HepG2 (cell line): ENCODE measurements around the gene LGALS9. TPM values are rescaled to one million over a fixed set of nuclear protein-coding genes. Genes with fewer than 3 reads are reported as not detected.

Source experiments
- ATAC-seq: fragments of 200-7000 bp; cut with Tn5 transposase; 3 replicates; pipeline ENCODE4 v1.9.1; 2020; ENCODE audit warnings: mild to moderate bottlenecking, moderate library complexity
- BruUV-seq: library from RNA; stranded (reverse); fragments of 400-500 nt; replicated peaks from 2 replicates; lab custom pipeline; 2021; lab: Mats Ljungman, UMichigan
- CTCF ChIA-PET: fragments of 300-600 bp; formaldehyde crosslinking; extraction: SDS; loops from one replicate; lab custom pipeline; 2021; ENCODE audit warnings: low total read pairs, inconsistent platforms, low intra/inter-chr PET ratio; lab: Yijun Ruan, JAX
- POLR2A ChIA-PET: fragments of 350-600 bp; sonication (Branson Sonifier 250); formaldehyde crosslinking; loops from one replicate; lab custom pipeline; 2020; ENCODE audit warnings: antibody characterized with exemption, inconsistent platforms; lab: Yijun Ruan, JAX
- DNase-seq: peaks from one replicate; pipeline ENCODE4 v3.0.0-alpha.2; 2015; ENCODE audit warnings: low spot score
- FAIRE-seq: peaks from 3 replicates; lab custom pipeline; 2011; peaks lifted over from hg19 to GRCh38; lab: Jason Lieb, UNC
- H2AFZ ChIP-seq: one replicate; pipeline ENCODE4 v1.6.1; 2011; ENCODE audit warnings: low read length, inconsistent platforms
- H3K27ac ChIP-seq: fragments of 300-600 bp; 3 replicates; pipeline ENCODE4 v1.8.0; 2011; ENCODE audit warnings: mixed run types, mild to moderate bottlenecking, mixed read lengths, low read length, inconsistent platforms; ENCODE audit not compliant: insufficient read depth; ENCODE audit errors: extremely low read length
- H3K27me3 ChIP-seq, 2 experiments: fragments of 200-600 bp in 1 of 2; 2 replicates in 1 of 2; 3 replicates in 1 of 2; pipeline versions ENCODE4 v1.6.0 to v1.8.0; 2011; ENCODE audit warnings: low read length in 2 of 2, mild to moderate bottlenecking in 2 of 2, moderate library complexity in 2 of 2, inconsistent platforms in 1 of 2; ENCODE audit not compliant: insufficient read depth in 2 of 2, control insufficient read depth in 1 of 2
- H3K36me3 ChIP-seq, 2 experiments: fragments of 200-600 bp in 1 of 2; replicated peaks in 1 of 2; 2 replicates in 1 of 2; 3 replicates in 1 of 2; pipeline versions ENCODE4 v1.5.1 to v1.8.0; 2011; ENCODE audit warnings: low read length in 2 of 2, inconsistent platforms in 1 of 2; ENCODE audit not compliant: insufficient read depth in 2 of 2, control insufficient read depth in 1 of 2
- H3K4me1 ChIP-seq: 2 replicates; pipeline ENCODE4 v1.5.1; 2012; ENCODE audit warnings: low read length, inconsistent platforms; ENCODE audit not compliant: insufficient read depth
- H3K4me2 ChIP-seq: 2 replicates; pipeline ENCODE4 v1.6.0; 2011; ENCODE audit warnings: low read depth, low read length, inconsistent platforms
- H3K4me3 ChIP-seq, 3 experiments: fragments of 200-600 bp in 1 of 3; sonication (generic), shearing (Covaris generic) in 1 of 3; replicated peaks in 1 of 3; 2 replicates each; pipeline ENCODE4 v1.5.1; 2011 to 2016; ENCODE audit warnings: low read length in 3 of 3, inconsistent platforms in 2 of 3, low read depth in 2 of 3, mild to moderate bottlenecking in 2 of 3, control low read depth in 1 of 3, mixed read lengths in 1 of 3; ENCODE audit not compliant: insufficient read depth in 1 of 3
- H3K79me2 ChIP-seq: one replicate; pipeline ENCODE4 v1.6.1; 2011; ENCODE audit warnings: low read length, inconsistent platforms; ENCODE audit not compliant: insufficient read depth
- H3K9ac ChIP-seq: 2 replicates; pipeline ENCODE4 v1.6.0; 2011; ENCODE audit warnings: mild to moderate bottlenecking, low read depth, low read length, inconsistent platforms; ENCODE audit not compliant: insufficient read depth
- H3K9me3 ChIP-seq: 2 replicates; pipeline ENCODE4 v1.5.1; 2012; ENCODE audit warnings: mild to moderate bottlenecking, low read length
- H4K20me1 ChIP-seq: 2 replicates; pipeline ENCODE4 v1.6.0; 2011; ENCODE audit warnings: inconsistent platforms, mild to moderate bottlenecking, low read length, moderate library complexity; ENCODE audit not compliant: insufficient read depth
- DZIP1 ChIP-seq: sonication (generic); formaldehyde crosslinking; IDR thresholded peaks from 2 replicates; pipeline ENCODE4 v1.5.0; 2020; ENCODE audit warnings: mild to moderate bottlenecking, missing genetic modification reagents
- MEIS2 ChIP-seq: sonication (generic); formaldehyde crosslinking; IDR thresholded peaks from 2 replicates; pipeline ENCODE4 v1.9.0; 2021; ENCODE audit warnings: mild to moderate bottlenecking, missing genetic modification reagents
- MXD4 ChIP-seq: IDR thresholded peaks from 2 replicates; pipeline ENCODE4 v1.6.1; 2016; ENCODE audit warnings: mild to moderate bottlenecking, missing biosample characterization, missing genetic modification reagents
- NCOA5 ChIP-seq: sonication (generic); formaldehyde crosslinking; IDR thresholded peaks from 2 replicates; pipeline ENCODE4 v1.4.0; 2020; ENCODE audit warnings: missing genetic modification reagents
- NR3C1 ChIP-seq: sonication (generic); formaldehyde crosslinking; IDR thresholded peaks from 2 replicates; pipeline ENCODE4 v1.4.0; 2020; ENCODE audit warnings: missing genetic modification reagents
- PCBP1 ChIP-seq: fragments of 200-400 bp; formaldehyde crosslinking; IDR thresholded peaks from 2 replicates; pipeline ENCODE4 v1.6.1; 2017; ENCODE audit warnings: mild to moderate bottlenecking, low read depth, low read length, borderline replicate concordance
- PHF8 ChIP-seq: sonication (generic); formaldehyde crosslinking; IDR thresholded peaks from 2 replicates; pipeline ENCODE4 v1.5.0; 2020; ENCODE audit warnings: missing genetic modification reagents
- TEAD3 ChIP-seq: optimal IDR thresholded peaks from 2 replicates; pipeline ENCODE3; 2016; ENCODE audit warnings: borderline replicate concordance
- TFDP1 ChIP-seq: IDR thresholded peaks from 2 replicates; pipeline ENCODE4 v1.6.1; 2016; ENCODE audit warnings: missing compliant biosample characterization, missing genetic modification reagents, borderline replicate concordance
- ZBTB14 ChIP-seq: sonication (generic); formaldehyde crosslinking; IDR thresholded peaks from 2 replicates; pipeline ENCODE4 v1.4.0; 2020; ENCODE audit warnings: missing genetic modification reagents
- ZC3H13 ChIP-seq: sonication (generic); formaldehyde crosslinking; IDR thresholded peaks from 2 replicates; pipeline ENCODE4 v1.8.1; 2023; ENCODE audit warnings: mild to moderate bottlenecking, missing genetic modification reagents, moderate library complexity
- ZMAT3 ChIP-seq: sonication (generic); formaldehyde crosslinking; conservative IDR thresholded peaks from 2 replicates; pipeline ENCODE4 v1.7.0; 2021; ENCODE audit warnings: missing genetic modification reagents
- ZNF180 ChIP-seq: sonication (generic); formaldehyde crosslinking; IDR thresholded peaks from 2 replicates; pipeline ENCODE4 v1.4.0; 2020; ENCODE audit warnings: low read depth, missing genetic modification reagents, borderline replicate concordance
- ZNF362 ChIP-seq: sonication (generic); formaldehyde crosslinking; IDR thresholded peaks from 2 replicates; pipeline ENCODE4 v1.4.0; 2020; ENCODE audit warnings: missing genetic modification reagents, mild to moderate bottlenecking, borderline replicate concordance
- ZNF616 ChIP-seq: sonication (generic); formaldehyde crosslinking; IDR thresholded peaks from 2 replicates; pipeline ENCODE4 v1.5.0; 2020; ENCODE audit warnings: low read depth, mild to moderate bottlenecking, missing genetic modification reagents
- ZNF746 ChIP-seq: sonication (generic); formaldehyde crosslinking; IDR thresholded peaks from 2 replicates; pipeline ENCODE4 v1.8.0; 2022; ENCODE audit warnings: mild to moderate bottlenecking, missing genetic modification reagents
- WGBS: methylation state at CpG from one replicate; pipeline ENCODE4 v1.1.6; 2017; ENCODE audit warnings: low lambda C conversion rate; 5-methylcytosine and 5-hydroxymethylcytosine counted together
- in situ Hi-C: cut with HindIII; loops from 2 replicates; pipeline ENCODE4 v1.10.0; 2017; ENCODE audit warnings: low pct_unique_long_range_greater_than_20kb; ENCODE audit not compliant: extremely low pct_ligation_motif_present
- intact Hi-C: fragments of 100-400 bp; cut with micrococcal nuclease; formaldehyde crosslinking; loops from one replicate; pipeline ENCODE4 v1.10.0; 2022; ENCODE audit not compliant: unreplicated experiment
- polyA plus RNA-seq, 8 experiments: library from polyadenylated mRNA; depleted of rRNA in 3 of 8; stranded (reverse) in 7 of 8; unstranded in 1 of 8; fragments of >200 nt; fragmentation: Illumina TruSeq in 4 of 8; extraction: Trizol in 4 of 8; gene quantifications; 2 replicates each; pipeline versions ENCODE4 v1.2.1 to v1.2.3, GENCODE V29; 2011 to 2016; ENCODE audit warnings: low read depth in 4 of 8, missing spikeins in 1 of 8, mixed read lengths in 1 of 8; ENCODE audit not compliant: insufficient read depth in 1 of 8
- total RNA-seq, 5 experiments: library from RNA; depleted of rRNA; stranded (reverse); fragments of >200 nt; fragmentation: Illumina TruSeq; extraction: Trizol; gene quantifications; 2 replicates each; pipeline ENCODE4 v1.2.3, GENCODE V29; 2016; ENCODE audit warnings: low read depth in 1 of 5

Gene LGALS9
- total and polyA plus RNA-seq, 2 of the 13 experiments (the other 11 are each of a cell fraction or from before 2014, with no cell fraction given): 0.40 to 1.4 TPM

GRCh38 chr17:27625856-27626255 lies 5.1 kb upstream of the LGALS9 start (continued):
- no peak for TF ChIP-seq ZNF362 (CRISPR knock-in tag)
- TF ChIP-seq PHF8 (CRISPR knock-in tag): no peak
- no peak for TF ChIP-seq ZMAT3 (CRISPR knock-in tag)
- TF ChIP-seq ZBTB14 (CRISPR knock-in tag): no peak

- ChIA-PET POLR2A (no interaction called here), CTCF (no interaction called here)
- H3K79me2 ChIP-seq: no peaks in the 10 kb centered on the region
- FAIRE-seq (no peak), DNase-seq (no peak), ATAC-seq (no peak)
- no peak overlapping the region for H3K4me3 ChIP-seq
- H3K27ac ChIP-seq: no peak overlapping the region
- TF ChIP-seq ZC3H13 (no peak), ZNF616 (CRISPR knock-in tag) (no peak), MEIS2 (CRISPR knock-in tag) (no peak), PCBP1 (no peak), DZIP1 (CRISPR knock-in tag) (no peak), ZNF180 (CRISPR knock-in tag) (no peak), NR3C1 (CRISPR knock-in tag) (no peak), TEAD3 (CRISPR knock-in tag) (no peak), TFDP1 (CRISPR knock-in tag) (no peak), NCOA5 (no peak), ZNF746 (CRISPR knock-in tag) (no peak), MXD4 (CRISPR knock-in tag) (no peak)
- H3K27me3 ChIP-seq: no peaks in the 10 kb centered on the region
- no peak overlapping the region for H2AFZ ChIP-seq
- in situ Hi-C loops (no loop called here), intact Hi-C loops (no loop called here)
- no peaks in the 10 kb centered on the region for H3K9me3 ChIP-seq
- no peak overlapping the region for H3K4me2 ChIP-seq
- no peaks in the 10 kb centered on the region for H4K20me1 ChIP-seq
- 93% methylated on average over 10 of the region's 10 CpGs for WGBS
- H3K4me1 ChIP-seq: no peaks in the 10 kb centered on the region
- BruUV-seq: no TSS peak
- peaks cover 6 to 21% of the 10 kb centered on the region in 2 experiments; a peak in 4 of 5 replicates for H3K36me3 ChIP-seq
- H3K9ac ChIP-seq: no peak overlapping the region
These were observed 3.5 kb upstream of the LGALS9 start for GRCh38 chr17:27627514-27627913.
